ENCODE data around the gene SPINT2. TPM values are rescaled to one million over a fixed set of nuclear protein-coding genes. Genes with fewer than 3 reads are reported as not detected.

SPINT2 gene
- total and polyA plus RNA-seq, 2 of the 13 experiments (the other 11 are each of a cell fraction or from before 2014, with no cell fraction given) = 0.31 to 0.77 TPM

- peak overlapping the region; percentile 92 for H3K4me2 ChIP-seq (ENCODE audit: low read depth, low read length)
- DNase-seq (ENCODE audit: low spot score) (no peak), FAIRE-seq (no peak), ATAC-seq (no peak)
- H3K9ac ChIP-seq (ENCODE audit: insufficient read depth, low read depth, low read length) = peak overlapping the region; percentile 26; the same call in 1 of the 2 replicates
- no peaks in the 10 kb centered on the region for H3K79me2 ChIP-seq (ENCODE audit: insufficient read depth, low read length)
- no peak overlapping the region for H3K27ac ChIP-seq (ENCODE audit: extremely low read length, insufficient read depth, low read length)
- no peaks in the 10 kb centered on the region for H3K36me3 ChIP-seq (replicated peaks in 1 of 2; ENCODE audit: control insufficient read depth in 1 of 2, insufficient read depth in 2 of 2, low read length in 2 of 2)
- no peaks in the 10 kb centered on the region for H4K20me1 ChIP-seq (ENCODE audit: insufficient read depth, low read length)
- H3K9me3 ChIP-seq (ENCODE audit: low read length) = no peaks in the 10 kb centered on the region
- intact Hi-C loops (cut with micrococcal nuclease; ENCODE audit: unreplicated experiment) (loop anchor here (2.0 kb wide), 1 partner anchor 325 kb away; no protein-coding TSS in a partner anchor), in situ Hi-C loops (cut with HindIII; ENCODE audit: extremely low pct_ligation_motif_present, low pct_unique_long_range_greater_than_20kb) (no loop called here)
- CTCF ChIA-PET (ENCODE audit: low intra/inter-chr PET ratio, low total read pairs) = no interaction called here
- TF ChIP-seq ZBTB4 (CRISPR knock-in tag; IDR thresholded peaks at IDR 0.05; ENCODE audit: borderline replicate concordance) (no peak), PLSCR1 (CRISPR knock-in tag; IDR thresholded peaks at IDR 0.05; ENCODE audit: borderline replicate concordance) (no peak), MLX (CRISPR knock-in tag; IDR thresholded peaks at IDR 0.05) (no peak), JUN (CRISPR knock-in tag; IDR thresholded peaks at IDR 0.05) (no peak), CREB3 (CRISPR knock-in tag; IDR thresholded peaks at IDR 0.05) (no peak)
- no TSS peak for BruUV-seq (replicated peaks)
- peaks cover 11% of the 10 kb centered on the region for H3K4me1 ChIP-seq (ENCODE audit: insufficient read depth, low read length)
- no peak overlapping the region for H2AFZ ChIP-seq (ENCODE audit: low read length)
- WGBS (ENCODE audit: low lambda C conversion rate) = 13% methylated on average over 4 of the region's 13 CpGs
- peaks cover 6 to 16% of the 10 kb centered on the region in 2 experiments; a peak in 3 of 5 replicates for H3K27me3 ChIP-seq (ENCODE audit: control insufficient read depth in 1 of 2, insufficient read depth in 2 of 2, low read length in 2 of 2)
- H3K4me3 ChIP-seq (replicated peaks in 1 of 3; ENCODE audit: insufficient read depth in 1 of 3, low read depth in 2 of 3, low read length in 3 of 3) = peak overlapping the region; percentile 62 to 86 (median 75)
- POLR2A ChIA-PET = no interaction called here
Observed at GRCh38 chr19:38223617-38224013, 40.8 kb upstream of the SPINT2 start.
